Endothelial cell of umbilical vein (primary cell): ENCODE data around the gene TTC33. TPM values are rescaled to one million over a fixed set of nuclear protein-coding genes. Genes with fewer than 3 reads are reported as not detected.

Source experiments
- BruUV-seq: library from RNA; stranded (reverse); fragments of 400-500 nt; replicated peaks from 2 replicates; lab custom pipeline; 2021; lab: Mats Ljungman, UMichigan
- CTCF ChIA-PET: fragments of 300-600, 350-600 bp; sonication (Branson Sonifier 250); formaldehyde crosslinking; loops from one replicate; lab custom pipeline; 2021; ENCODE audit warnings: antibody characterized with exemption, inconsistent platforms; lab: Charles Lee
- POLR2A ChIA-PET: fragments of 300-600, 350-600 bp; sonication (Branson Sonifier 250); formaldehyde crosslinking; loops from one replicate; lab custom pipeline; 2021; ENCODE audit warnings: antibody characterized with exemption, inconsistent platforms; lab: Charles Lee
- DNase-seq: peaks from one replicate; pipeline ENCODE4 v3.0.0-alpha.2; 2011; ENCODE audit warnings: low read depth, low spot score
- FAIRE-seq: peaks from 2 replicates; lab custom pipeline; 2011; peaks lifted over from hg19 to GRCh38; lab: Jason Lieb, UNC
- H2AFZ ChIP-seq: 2 replicates; pipeline ENCODE4 v1.6.0; 2012; ENCODE audit warnings: low read depth, low read length, control low read depth, inconsistent platforms
- H3K27ac ChIP-seq: 2 replicates; pipeline ENCODE4 v1.5.1; 2011; ENCODE audit warnings: low read depth, mild to moderate bottlenecking, control low read depth, low read length, moderate library complexity; ENCODE audit not compliant: insufficient read depth
- H3K27me3 ChIP-seq, 2 experiments: 2 replicates each; pipeline versions ENCODE4 v1.6.0 to v1.6.1; 2011; ENCODE audit warnings: low read length in 2 of 2, mixed read lengths in 1 of 2; ENCODE audit not compliant: control insufficient read depth in 2 of 2, insufficient read depth in 2 of 2
- H3K36me3 ChIP-seq, 2 experiments: 2 replicates in 1 of 2; 3 replicates in 1 of 2; pipeline ENCODE4 v1.5.1; 2011; ENCODE audit warnings: low read length in 2 of 2, mild to moderate bottlenecking in 1 of 2, moderate library complexity in 1 of 2; ENCODE audit not compliant: control insufficient read depth in 2 of 2, insufficient read depth in 2 of 2; ENCODE audit errors: extremely low read depth in 1 of 2
- H3K4me1 ChIP-seq: 3 replicates; pipeline ENCODE4 v1.5.1; 2011; ENCODE audit warnings: mild to moderate bottlenecking, low read length; ENCODE audit not compliant: control insufficient read depth, insufficient read depth; ENCODE audit errors: extremely low read depth
- H3K4me2 ChIP-seq: 2 replicates; pipeline ENCODE4 v1.6.1; 2011; ENCODE audit warnings: low read length, control low read depth, mixed read lengths; ENCODE audit not compliant: insufficient read depth
- H3K4me3 ChIP-seq, 3 experiments: fragments of 200-600 bp in 1 of 3; sonication (generic), shearing (Covaris generic) in 1 of 3; replicated peaks in 1 of 3; 2 replicates each; pipeline ENCODE4 v1.5.1; 2011 to 2016; ENCODE audit warnings: control low read depth in 3 of 3, low read length in 3 of 3, mild to moderate bottlenecking in 2 of 3, inconsistent platforms in 1 of 3, low read depth in 1 of 3, moderate library complexity in 1 of 3; ENCODE audit not compliant: insufficient read depth in 1 of 3
- H3K79me2 ChIP-seq: 2 replicates; pipeline ENCODE4 v1.6.0; 2012; ENCODE audit warnings: low read length, inconsistent platforms; ENCODE audit not compliant: control insufficient read depth, insufficient read depth
- H3K9ac ChIP-seq: replicated peaks from 2 replicates; pipeline ENCODE3; 2011; ENCODE audit warnings: low read length, control low read depth; ENCODE audit not compliant: insufficient read depth; ENCODE audit errors: extremely low read depth
- H3K9me1 ChIP-seq: replicated peaks from 3 replicates; pipeline ENCODE4 v1.6.0; 2011; ENCODE audit warnings: mild to moderate bottlenecking, low read length; ENCODE audit not compliant: control insufficient read depth, insufficient read depth; ENCODE audit errors: extremely low read depth
- H3K9me3 ChIP-seq: replicated peaks from 2 replicates; pipeline ENCODE4 v1.5.1; 2012; ENCODE audit warnings: low read length, inconsistent platforms; ENCODE audit not compliant: control insufficient read depth, insufficient read depth
- H4K20me1 ChIP-seq: replicated peaks from 2 replicates; pipeline ENCODE3; 2011; ENCODE audit warnings: mild to moderate bottlenecking, low read length; ENCODE audit not compliant: control insufficient read depth, insufficient read depth; ENCODE audit errors: extremely low read depth
- CTCF ChIP-seq, 2 donors: IDR thresholded peaks; 1 replicate in 1 of 2; 2 replicates in 1 of 2; pipeline ENCODE4 v1.5.1; 2011; ENCODE audit warnings: low read length in 2 of 2, mild to moderate bottlenecking in 2 of 2, moderate library complexity in 2 of 2, control low read depth in 1 of 2, inconsistent platforms in 1 of 2, low read depth in 1 of 2; ENCODE audit not compliant: insufficient read depth in 1 of 2; ENCODE audit errors: extremely low read depth in 1 of 2
- EZH2 ChIP-seq: IDR thresholded peaks from 2 replicates; pipeline ENCODE4 v1.6.1; 2012; ENCODE audit warnings: borderline replicate concordance, low read depth, mild to moderate bottlenecking, moderate library complexity, low read length, inconsistent platforms; ENCODE audit not compliant: severe bottlenecking
- FOS ChIP-seq: IDR thresholded peaks from 2 replicates; pipeline ENCODE4 v1.6.1; 2011; ENCODE audit warnings: mild to moderate bottlenecking, low read length, moderate library complexity, borderline replicate concordance; ENCODE audit not compliant: insufficient read depth
- GATA2 ChIP-seq: IDR thresholded peaks from 2 replicates; pipeline ENCODE4 v1.7.0; 2011; ENCODE audit warnings: low read depth, mild to moderate bottlenecking, moderate library complexity, mixed read lengths, low read length; ENCODE audit not compliant: insufficient read length, insufficient read depth
- JUN ChIP-seq: IDR thresholded peaks from 2 replicates; pipeline ENCODE4 v1.6.1; 2011; ENCODE audit warnings: borderline replicate concordance, low read depth; ENCODE audit not compliant: insufficient read length, insufficient read depth
- MYC ChIP-seq: IDR thresholded peaks from one replicate; pipeline ENCODE4 v1.6.1; 2011; ENCODE audit warnings: mild to moderate bottlenecking, low read depth, low read length
- POLR2A ChIP-seq: IDR thresholded peaks from 2 replicates; pipeline ENCODE4 v1.6.1; 2012; ENCODE audit warnings: low read depth, mild to moderate bottlenecking, control low read depth, low read length
- POLR2AphosphoS5 ChIP-seq: IDR thresholded peaks from 2 replicates; pipeline ENCODE4 v1.6.1; 2012; ENCODE audit warnings: low read depth, mild to moderate bottlenecking, control low read depth, low read length, moderate library complexity; ENCODE audit not compliant: insufficient read depth
- dilution Hi-C: fragments of 300-500 bp; cut with MboI; formaldehyde crosslinking; loops from one replicate; pipeline ENCODE4 v1.15.0; 2019; ENCODE audit warnings: low sequenced_read_pairs; ENCODE audit not compliant: extremely low pct_ligation_motif_present
- intact Hi-C: fragments of 100-400 bp; cut with micrococcal nuclease; formaldehyde crosslinking; loops from one replicate; pipeline ENCODE4 v1.10.0; 2022
- polyA plus RNA-seq, 4 experiments: library from polyadenylated mRNA; depleted of rRNA in 3 of 4; stranded (reverse) in 3 of 4; unstranded in 1 of 4; fragments of >200 nt; gene quantifications; 2 replicates each; pipeline versions ENCODE4 v1.2.1 to v1.2.3, GENCODE V29; 2011 to 2012; ENCODE audit warnings: missing spikeins in 1 of 4
- total RNA-seq: library from RNA; stranded (reverse); gene quantifications from 2 replicates; pipeline ENCODE4 v1.2.3, GENCODE V29; 2021
- TF ChIP-seq, protein P1 (sequence below): IDR thresholded peaks from 2 replicates; pipeline ENCODE4 v1.6.1; 2011; ENCODE audit not compliant: insufficient read depth, insufficient read length

Gene TTC33
- total and polyA plus RNA-seq, 2 donors (not counting 3 experiments of a cell fraction or from before 2014, with no cell fraction given) = 2.2 to 11.7 TPM

DNA sequence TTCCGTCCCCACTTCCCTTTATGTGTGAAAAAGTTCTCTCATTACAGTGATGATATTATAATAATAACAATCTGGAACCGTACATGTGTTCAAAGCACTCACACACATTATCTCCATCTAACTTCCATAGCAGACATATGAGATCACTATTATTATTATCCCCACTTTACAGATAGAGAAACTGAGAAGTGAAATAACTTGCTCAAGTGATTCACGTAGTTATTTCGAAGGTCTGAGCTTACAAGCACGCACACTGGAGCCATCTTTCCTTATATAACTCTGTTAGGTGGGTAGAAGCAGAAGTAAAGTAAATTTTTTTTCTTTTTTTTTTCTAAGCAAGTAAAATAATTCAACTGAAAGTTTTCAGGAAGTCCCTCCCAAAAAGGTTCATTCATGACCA lies 139.0 kb downstream of the TTC33 start:
- H3K27ac ChIP-seq = no peak overlapping the region
- TF ChIP-seq JUN = no peak
- H3K9me1 ChIP-seq = no peaks in the 10 kb centered on the region
- no peak overlapping the region for H3K4me3 ChIP-seq
- dilution Hi-C loops (no loop called here), intact Hi-C loops (no loop called here)
- no peaks in the 10 kb centered on the region for H4K20me1 ChIP-seq
- POLR2A ChIA-PET = no interaction called here
- DNase-seq (no peak), FAIRE-seq (no peak)
- H3K27me3 ChIP-seq = no peaks in the 10 kb centered on the region
- CTCF ChIA-PET = no interaction called here
- no peak overlapping the region for H3K9ac ChIP-seq
- no peaks in the 10 kb centered on the region for H3K9me3 ChIP-seq
- no peak overlapping the region for H3K4me2 ChIP-seq
- BruUV-seq = no TSS peak
- H2AFZ ChIP-seq = no peak overlapping the region
- no peaks in the 10 kb centered on the region for H3K79me2 ChIP-seq
- H3K36me3 ChIP-seq = no peaks in the 10 kb centered on the region
- no peaks in the 10 kb centered on the region for H3K4me1 ChIP-seq

DNA sequence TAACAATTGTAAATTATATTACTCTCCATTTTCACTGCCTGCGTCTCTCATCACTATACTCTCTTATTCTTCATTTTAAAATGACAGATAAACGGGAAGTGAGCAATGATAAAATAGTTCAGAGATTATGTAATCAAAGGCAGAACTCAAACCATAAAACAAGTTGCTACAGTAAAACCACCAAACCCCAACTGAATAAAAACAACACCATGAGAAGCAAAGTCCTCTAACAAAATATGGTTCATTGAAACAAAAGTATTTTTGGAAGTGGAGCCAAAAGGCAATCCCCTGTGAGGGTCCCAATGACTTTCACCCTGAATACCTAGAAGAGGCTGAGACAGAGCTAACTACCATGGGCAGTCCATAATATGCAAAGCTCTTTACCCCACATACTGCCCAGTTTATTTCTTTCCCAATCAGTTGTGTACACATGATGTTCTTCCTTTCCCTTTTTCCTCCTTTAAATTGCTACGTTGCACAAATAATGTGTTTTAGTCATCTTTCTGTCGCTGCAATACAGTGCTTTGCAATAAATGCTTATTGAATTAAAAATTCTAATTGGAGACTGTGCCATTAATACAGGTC lies 140.1 kb downstream of the TTC33 start:
- H2AFZ ChIP-seq = no peak overlapping the region
- CTCF ChIA-PET = no interaction called here
- dilution Hi-C loops (no loop called here), intact Hi-C loops (no loop called here)
- H3K79me2 ChIP-seq = no peaks in the 10 kb centered on the region
- H3K9ac ChIP-seq = no peak overlapping the region
- H3K4me2 ChIP-seq = no peak overlapping the region
- H3K9me1 ChIP-seq = no peaks in the 10 kb centered on the region
- H3K9me3 ChIP-seq = no peaks in the 10 kb centered on the region
- no peaks in the 10 kb centered on the region for H3K36me3 ChIP-seq
- H3K4me1 ChIP-seq = no peaks in the 10 kb centered on the region
- no peak for DNase-seq
- H3K27ac ChIP-seq = no peak overlapping the region
- FAIRE-seq = no peak
- POLR2A ChIA-PET = no interaction called here
- no peaks in the 10 kb centered on the region for H4K20me1 ChIP-seq
- H3K4me3 ChIP-seq = no peak overlapping the region
- TF ChIP-seq MYC (no peak), GATA2 (no peak), EZH2 (no peak), POLR2AphosphoS5 (no peak), CTCF (IDR thresholded peaks at IDR 0.05; ENCODE audit: extremely low read depth in 1 of 2, insufficient read depth in 1 of 2, low read depth in 1 of 2, low read length in 2 of 2) (no peak), JUN (no peak), FOS (no peak), POLR2A (no peak)
- TF ChIP-seq, protein P1, sequence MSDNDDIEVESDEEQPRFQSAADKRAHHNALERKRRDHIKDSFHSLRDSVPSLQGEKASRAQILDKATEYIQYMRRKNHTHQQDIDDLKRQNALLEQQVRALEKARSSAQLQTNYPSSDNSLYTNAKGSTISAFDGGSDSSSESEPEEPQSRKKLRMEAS = no peak
- H3K27me3 ChIP-seq = no peaks in the 10 kb centered on the region
- BruUV-seq = no TSS peak
